ENCODE measurements around the gene MICB. TPM values are rescaled to one million over a fixed set of nuclear protein-coding genes. Genes with fewer than 3 reads are reported as not detected.

MICB gene
- total RNA-seq, 1 donor from 2014 or later = 1.1 TPM

DNA sequence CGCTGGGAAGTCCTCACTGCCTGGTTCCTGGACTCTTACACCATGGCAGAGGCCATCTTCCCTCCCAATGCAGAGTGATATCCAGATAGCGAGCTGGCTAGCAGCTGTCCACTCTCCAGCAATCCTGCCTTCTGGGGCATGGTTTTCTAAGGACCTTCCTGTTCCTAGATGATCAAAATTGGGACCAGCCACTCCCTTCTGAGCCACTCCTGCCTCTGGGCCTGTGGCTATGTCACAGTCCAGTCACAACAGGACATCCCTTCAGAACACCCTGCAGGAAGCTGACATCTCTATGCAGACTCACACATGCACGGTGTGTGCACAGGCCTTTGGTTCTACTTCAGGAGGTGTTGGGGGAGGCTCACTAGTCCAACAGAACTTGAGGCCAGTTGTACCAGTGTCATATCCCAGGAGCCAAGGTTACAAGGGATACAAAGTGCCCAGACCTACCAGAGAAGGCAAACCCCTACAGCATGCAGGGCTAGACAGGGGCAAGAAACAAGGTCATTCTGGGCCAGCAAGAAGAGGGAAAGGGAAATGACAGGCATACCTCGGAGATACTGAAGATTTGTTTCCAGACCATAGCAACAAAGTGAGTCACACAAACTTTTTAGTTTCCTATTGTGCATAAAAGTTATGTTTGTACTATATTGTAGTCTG, 28.1 kb downstream of the MICB start:
- no peak for TF ChIP-seq CTCF (IDR thresholded peaks at IDR 0.05; ENCODE audit: borderline replicate concordance)
- DNase-seq = no peak
- peaks cover 9% of the 10 kb centered on the region for H3K4me1 ChIP-seq
- H3K4me3 ChIP-seq = no peak overlapping the region
- intact Hi-C loops (cut with micrococcal nuclease) = no loop called here
- H3K9me3 ChIP-seq (replicated peaks) = no peaks in the 10 kb centered on the region
- no peak overlapping the region for H3K27ac ChIP-seq (replicated peaks)
- no peaks in the 10 kb centered on the region for H3K27me3 ChIP-seq (ENCODE audit: low read depth)
- peaks cover 17% of the 10 kb centered on the region for H3K36me3 ChIP-seq

DNA sequence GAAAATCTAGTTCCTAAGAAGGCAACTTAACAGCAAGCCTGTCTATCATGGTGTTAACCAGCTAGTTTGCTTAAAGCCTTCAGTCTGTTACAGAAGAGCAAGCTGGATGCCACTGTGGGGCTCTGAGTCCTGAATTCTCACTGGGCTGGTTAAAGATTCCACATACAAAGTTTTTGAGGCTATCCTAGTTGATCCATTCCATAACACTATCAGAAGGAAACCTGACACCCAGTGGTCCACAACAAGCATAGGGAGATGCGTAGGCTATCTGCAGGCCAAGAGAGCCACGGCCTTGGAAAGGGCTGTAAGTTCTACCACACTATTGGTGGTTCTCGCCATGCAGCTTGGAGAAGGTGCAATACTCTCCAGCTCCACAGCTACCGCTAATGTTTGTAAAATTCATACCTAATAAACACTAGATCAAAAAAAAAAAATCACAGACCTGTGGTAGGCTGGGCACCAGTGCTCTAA, 30.4 kb downstream of the MICB start:
- H3K36me3 ChIP-seq = peaks cover 40% of the 10 kb centered on the region
- no peaks in the 10 kb centered on the region for H3K27me3 ChIP-seq (ENCODE audit: low read depth)
- H3K9me3 ChIP-seq (replicated peaks) = no peaks in the 10 kb centered on the region
- TF ChIP-seq CTCF (IDR thresholded peaks at IDR 0.05; ENCODE audit: borderline replicate concordance) = no peak
- DNase-seq = no peak
- no peak overlapping the region for H3K27ac ChIP-seq (replicated peaks)
- no peak overlapping the region for H3K4me3 ChIP-seq
- intact Hi-C loops (cut with micrococcal nuclease) = no loop called here
- H3K4me1 ChIP-seq = peaks cover 25% of the 10 kb centered on the region

- TF ChIP-seq CTCF (IDR thresholded peaks at IDR 0.05; ENCODE audit: borderline replicate concordance) = no peak
- no peaks in the 10 kb centered on the region for H3K27me3 ChIP-seq (ENCODE audit: low read depth)
- DNase-seq = no peak
- intact Hi-C loops (cut with micrococcal nuclease) = no loop called here
- H3K27ac ChIP-seq (replicated peaks) = no peak within 1 kb of the TSS
- H3K9me3 ChIP-seq (replicated peaks) = no peaks in the 10 kb centered on the region
- H3K36me3 ChIP-seq = peaks cover 45% of the 10 kb centered on the region
- peaks cover 29% of the 10 kb centered on the region for H3K4me1 ChIP-seq
- H3K4me3 ChIP-seq = no peak within 1 kb of the TSS
Measured at GRCh38 chr6:31528821-31529328, 30.9 kb downstream of the MICB start, which contains the start of gene MCCD1. Gene MCCD1, plus strand, starts transcription at chr6:31528962. Its CDS starts 53 bp downstream, at chr6:31529015.

DNA sequence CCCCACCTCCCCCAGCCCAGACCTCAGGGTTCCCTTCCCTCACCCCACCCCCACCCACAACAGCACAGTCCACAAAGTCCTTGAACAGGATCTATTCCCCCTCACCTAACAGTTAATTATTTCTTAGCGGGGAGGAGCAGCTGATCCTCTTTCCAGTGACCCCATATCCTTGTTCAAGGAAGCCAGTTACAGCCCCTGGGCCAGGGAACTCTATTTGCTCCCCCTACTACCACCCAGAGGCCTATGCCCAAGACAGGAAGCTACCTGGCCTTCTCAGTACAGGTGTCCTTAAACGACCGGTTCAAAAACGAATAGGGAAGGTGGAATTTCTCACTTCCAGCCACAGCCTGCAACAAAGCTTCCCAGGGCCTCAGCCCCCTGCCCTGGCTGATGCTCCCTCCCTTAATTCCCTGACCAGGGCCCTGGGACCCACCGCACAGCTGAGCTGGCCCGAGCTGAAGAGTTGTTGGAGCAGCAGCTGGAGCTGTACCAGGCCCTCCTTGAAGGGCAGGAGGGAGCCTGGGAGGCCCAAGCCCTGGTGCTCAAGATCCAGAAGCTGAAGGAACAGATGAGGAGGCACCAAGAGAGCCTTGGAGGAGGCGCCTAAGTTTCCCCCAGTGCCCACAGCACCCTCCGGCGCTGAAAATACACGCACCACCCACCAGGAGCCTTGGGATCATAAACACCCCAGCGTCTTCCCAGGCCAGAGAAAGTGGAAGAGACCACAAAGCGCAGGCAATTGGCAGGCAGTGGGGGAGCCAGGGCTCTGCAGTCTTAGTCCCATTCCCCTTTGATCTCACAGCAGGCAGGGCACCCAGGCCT, 31.6 kb downstream of the MICB start:
- Histone ChIP-seq H3K27me3 (ENCODE audit: low read depth) (no peaks in the 10 kb centered on the region), H3K4me1 (peaks cover 29% of the 10 kb centered on the region), H3K9me3 (replicated peaks) (no peaks in the 10 kb centered on the region), H3K4me3 (no peak overlapping the region), H3K36me3 (peaks cover 52% of the 10 kb centered on the region), H3K27ac (replicated peaks) (no peak overlapping the region)
- no peak for TF ChIP-seq CTCF (IDR thresholded peaks at IDR 0.05; ENCODE audit: borderline replicate concordance)
- no peak for DNase-seq
- intact Hi-C loops (cut with micrococcal nuclease) = no loop called here

GRCh38 chr6:31530659-31531058, 32.7 kb downstream of the MICB start:
- no peak for DNase-seq
- Histone ChIP-seq H3K9me3 (replicated peaks) (no peaks in the 10 kb centered on the region), H3K4me3 (no peak overlapping the region), H3K27ac (replicated peaks) (no peak overlapping the region), H3K27me3 (ENCODE audit: low read depth) (no peaks in the 10 kb centered on the region), H3K36me3 (peaks cover 63% of the 10 kb centered on the region), H3K4me1 (peaks cover 32% of the 10 kb centered on the region)
- intact Hi-C loops (cut with micrococcal nuclease) = no loop called here
- no peak for TF ChIP-seq CTCF (IDR thresholded peaks at IDR 0.05; ENCODE audit: borderline replicate concordance)

Data from left ventricle myocardium inferior (tissue), 1 donor.